GM18868 (cell line): ENCODE measurements around the gene SH3RF1.

Experiments
- ATAC-seq: cut with Tn5 transposase; IDR thresholded peaks from one replicate; pipeline ENCODE4 v1.9.1; 2021; ENCODE audit warnings: mild to moderate bottlenecking, moderate library complexity; ENCODE audit not compliant: unreplicated experiment

The SH3RF1 gene

GRCh38 chr4:169252339-169253112 is 18.2 kb downstream of the SH3RF1 start:
- ATAC-seq, result no peak

GRCh38 chr4:169251291-169252235 is 19.2 kb downstream of the SH3RF1 start:
- ATAC-seq, result no peak

- no peak for ATAC-seq
Measured at GRCh38 chr4:169250796-169251195, 20.0 kb downstream of the SH3RF1 start.

- ATAC-seq, result no peak
Measured at GRCh38 chr4:169249999-169250398, 20.8 kb downstream of the SH3RF1 start.

GRCh38 chr4:169249214-169249973 is 21.4 kb downstream of the SH3RF1 start:
- no peak for ATAC-seq

GRCh38 chr4:169248645-169249044 is 22.1 kb downstream of the SH3RF1 start:
- ATAC-seq, result no peak

- ATAC-seq, result no peak
Measured at GRCh38 chr4:169246957-169247396, 23.8 kb downstream of the SH3RF1 start.

- ATAC-seq, result peak; percentile 61
Measured at GRCh38 chr4:169246279-169246678, 24.5 kb downstream of the SH3RF1 start.

GRCh38 chr4:169245061-169245460 is 25.7 kb downstream of the SH3RF1 start:
- ATAC-seq, result no peak

- ATAC-seq, result no peak
Measured at GRCh38 chr4:169243825-169244609, 26.7 kb downstream of the SH3RF1 start.

GRCh38 chr4:169241464-169241863 is 29.3 kb downstream of the SH3RF1 start:
- ATAC-seq, result no peak

GRCh38 chr4:169239221-169239905 is 31.4 kb downstream of the SH3RF1 start:
- no peak for ATAC-seq

GRCh38 chr4:169238445-169238844 is 32.3 kb downstream of the SH3RF1 start:
- no peak for ATAC-seq

GRCh38 chr4:169236873-169237626 is 33.7 kb downstream of the SH3RF1 start:
- ATAC-seq, result no peak

GRCh38 chr4:169236078-169236477 is 34.7 kb downstream of the SH3RF1 start:
- ATAC-seq, result no peak

GRCh38 chr4:169234137-169234855 is 36.5 kb downstream of the SH3RF1 start:
- no peak for ATAC-seq

- ATAC-seq, result no peak
Measured at GRCh38 chr4:169233691-169234090, 37.1 kb downstream of the SH3RF1 start.

GRCh38 chr4:169231647-169232262 is 39.0 kb downstream of the SH3RF1 start:
- ATAC-seq, result no peak
